Left lung (tissue), 10 donors: ENCODE results near the gene NOVA1. TPM values are rescaled to one million over a fixed set of nuclear protein-coding genes. Genes with fewer than 3 reads are reported as not detected.

ENCODE experiments used
- ATAC-seq: fragments of 200-7000 bp; cut with Tn5 transposase; one replicate; pipeline ENCODE4 v1.9.1; 2020; ENCODE audit warnings: moderate library complexity
- DNase-seq, 4 donors: peaks; one replicate each; pipeline ENCODE4 v3.0.0-alpha.2; 2013 to 2020
- H3K27ac ChIP-seq, 2 donors: fragments of 200-600 bp; sonication (generic) in 1 of 2; one replicate each; pipeline versions ENCODE4 v1.5.0 to v1.8.0; 2020 to 2021
- H3K27me3 ChIP-seq, 2 donors: fragments of 200-600 bp; sonication (generic) in 1 of 2; one replicate each; pipeline versions ENCODE4 v1.5.0 to v1.8.0; 2020 to 2021
- H3K36me3 ChIP-seq, 2 donors: fragments of 200-600 bp; sonication (generic) in 1 of 2; one replicate each; pipeline versions ENCODE4 v1.5.0 to v1.8.0; 2020 to 2021
- H3K4me1 ChIP-seq, 2 donors: fragments of 200-600 bp; one replicate each; pipeline ENCODE4 v1.8.0; 2021
- H3K4me3 ChIP-seq, 2 donors: fragments of 200-600 bp; sonication (generic) in 1 of 2; one replicate each; pipeline versions ENCODE4 v1.5.0 to v1.8.0; 2020 to 2021; ENCODE audit warnings: mild to moderate bottlenecking in 1 of 2
- H3K9me3 ChIP-seq, 2 donors: fragments of 200-600 bp; sonication (generic) in 1 of 2; one replicate each; pipeline versions ENCODE4 v1.5.0 to v1.8.0; 2020 to 2021
- intact Hi-C, 2 donors: fragments of 100-400 bp; cut with DNase I; formaldehyde crosslinking; loops; one replicate each; pipeline versions ENCODE4 v1.11.2 to v1.14.2; 2022
- polyA plus RNA-seq, 6 donors: library from polyadenylated mRNA; unstranded; fragments of 120-200 nt; gene quantifications; one replicate each; pipeline ENCODE4 v1.2.1, GENCODE V29; 2013; ENCODE audit not compliant: insufficient read length in 6 of 6
- total RNA-seq, 2 donors: library from RNA; stranded (reverse); fragmentation: NEBNext Ultra II Directional; extraction: Animal tissue kit (Norgen Biotek cat#: 25700); gene quantifications; one replicate each; pipeline ENCODE4 v1.2.1, GENCODE V29; 2021
- TF ChIP-seq, protein P1 (sequence below), 2 donors: fragments of 200-600 bp; sonication (generic) in 1 of 2; IDR thresholded peaks; one replicate each; pipeline versions ENCODE4 v1.5.0 to v1.8.0; 2021; ENCODE audit warnings: antibody characterized with exemption in 2 of 2
- donor health status: DM: no; HTN: yes; CAD: no.
- donor health status: DM: no; HTN: no; CAD: no.

The NOVA1 gene
- total and polyA plus RNA-seq, 8 donors: 1.5 to 21.8 (median 16.0) TPM

DNA sequence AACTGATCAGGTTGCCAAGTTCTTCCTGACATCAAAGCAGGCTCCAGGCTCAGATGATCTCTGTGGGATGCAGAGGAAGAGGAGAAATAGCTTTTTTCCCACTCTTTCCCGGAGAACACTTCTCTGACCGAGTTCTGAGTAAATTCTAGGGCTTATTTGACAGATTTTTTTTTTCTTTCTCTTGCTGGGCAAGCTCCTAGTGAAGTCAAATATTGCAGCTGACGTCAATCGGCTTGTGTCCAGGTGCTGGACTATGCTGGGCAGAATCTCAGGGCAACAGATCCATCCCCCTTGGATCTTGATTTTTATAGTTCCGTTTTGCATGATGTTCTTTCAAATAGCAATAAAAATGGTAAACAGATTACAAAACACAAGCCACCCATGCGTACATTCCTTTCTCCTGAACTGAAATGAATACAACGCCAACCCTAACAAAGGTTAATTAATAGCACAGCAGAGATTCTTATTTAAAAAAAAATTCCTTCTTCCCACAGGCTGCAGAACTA, 182.2 kb downstream of the NOVA1 start:
- intact Hi-C loops: no loop called here
- Histone ChIP-seq H3K9me3 (no peaks in the 10 kb centered on the region), H3K27ac (no peak overlapping the region), H3K4me3 (no peak overlapping the region), H3K27me3 (no peaks in the 10 kb centered on the region), H3K36me3 (no peaks in the 10 kb centered on the region), H3K4me1 (no peaks in the 10 kb centered on the region)
- TF ChIP-seq, protein P1, sequence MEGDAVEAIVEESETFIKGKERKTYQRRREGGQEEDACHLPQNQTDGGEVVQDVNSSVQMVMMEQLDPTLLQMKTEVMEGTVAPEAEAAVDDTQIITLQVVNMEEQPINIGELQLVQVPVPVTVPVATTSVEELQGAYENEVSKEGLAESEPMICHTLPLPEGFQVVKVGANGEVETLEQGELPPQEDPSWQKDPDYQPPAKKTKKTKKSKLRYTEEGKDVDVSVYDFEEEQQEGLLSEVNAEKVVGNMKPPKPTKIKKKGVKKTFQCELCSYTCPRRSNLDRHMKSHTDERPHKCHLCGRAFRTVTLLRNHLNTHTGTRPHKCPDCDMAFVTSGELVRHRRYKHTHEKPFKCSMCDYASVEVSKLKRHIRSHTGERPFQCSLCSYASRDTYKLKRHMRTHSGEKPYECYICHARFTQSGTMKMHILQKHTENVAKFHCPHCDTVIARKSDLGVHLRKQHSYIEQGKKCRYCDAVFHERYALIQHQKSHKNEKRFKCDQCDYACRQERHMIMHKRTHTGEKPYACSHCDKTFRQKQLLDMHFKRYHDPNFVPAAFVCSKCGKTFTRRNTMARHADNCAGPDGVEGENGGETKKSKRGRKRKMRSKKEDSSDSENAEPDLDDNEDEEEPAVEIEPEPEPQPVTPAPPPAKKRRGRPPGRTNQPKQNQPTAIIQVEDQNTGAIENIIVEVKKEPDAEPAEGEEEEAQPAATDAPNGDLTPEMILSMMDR (IDR thresholded peaks at IDR 0.05): no peak
- no peak for ATAC-seq
- no peak for DNase-seq

DNA sequence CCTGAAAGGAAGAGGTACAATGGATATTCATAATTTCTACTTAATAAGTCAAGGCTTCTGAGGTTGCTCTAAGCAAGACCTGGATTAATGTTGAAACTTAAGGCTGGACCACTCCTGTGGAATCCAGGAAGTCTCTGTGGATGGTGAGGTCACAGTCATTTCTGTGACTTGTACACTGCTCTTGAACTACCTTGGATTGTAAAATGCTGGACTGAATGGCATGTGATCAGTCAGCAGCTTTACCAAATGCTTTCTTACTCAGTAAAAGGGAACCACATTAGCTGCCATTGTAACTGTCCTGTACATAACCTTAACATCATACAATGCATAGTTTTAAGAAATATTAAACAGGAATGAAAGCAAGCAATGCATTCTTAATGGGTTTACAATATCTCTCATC, 182.9 kb downstream of the NOVA1 start:
- no peaks in the 10 kb centered on the region for H3K4me1 ChIP-seq
- intact Hi-C loops: no loop called here
- H3K27me3 ChIP-seq: no peaks in the 10 kb centered on the region
- H3K4me3 ChIP-seq: no peak overlapping the region
- H3K36me3 ChIP-seq: no peaks in the 10 kb centered on the region
- no peak overlapping the region for H3K27ac ChIP-seq
- no peak for ATAC-seq
- no peak for DNase-seq
- TF ChIP-seq, protein P1 (IDR thresholded peaks at IDR 0.05): no peak
- no peaks in the 10 kb centered on the region for H3K9me3 ChIP-seq

DNA sequence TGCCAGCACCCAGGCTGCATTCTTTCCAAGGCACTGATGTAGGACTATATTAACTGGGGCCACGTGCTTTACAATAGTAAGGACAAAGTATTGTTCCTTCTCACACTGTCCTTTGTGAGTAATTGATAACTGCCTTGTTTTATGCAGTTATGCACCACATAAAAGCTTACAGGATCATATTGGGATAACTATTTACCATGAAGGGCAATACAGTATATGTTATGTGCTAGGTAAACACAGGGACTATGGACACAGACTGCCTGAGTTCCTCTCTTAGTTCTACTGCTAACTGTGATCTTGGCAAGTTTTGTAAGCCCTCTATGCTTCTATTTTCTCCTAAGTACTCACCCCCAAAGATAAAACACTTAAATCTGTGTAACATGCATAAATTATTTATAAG, 183.7 kb downstream of the NOVA1 start:
- Histone ChIP-seq H3K27ac (no peak overlapping the region), H3K4me1 (no peaks in the 10 kb centered on the region)
- no peak for ATAC-seq

DNA sequence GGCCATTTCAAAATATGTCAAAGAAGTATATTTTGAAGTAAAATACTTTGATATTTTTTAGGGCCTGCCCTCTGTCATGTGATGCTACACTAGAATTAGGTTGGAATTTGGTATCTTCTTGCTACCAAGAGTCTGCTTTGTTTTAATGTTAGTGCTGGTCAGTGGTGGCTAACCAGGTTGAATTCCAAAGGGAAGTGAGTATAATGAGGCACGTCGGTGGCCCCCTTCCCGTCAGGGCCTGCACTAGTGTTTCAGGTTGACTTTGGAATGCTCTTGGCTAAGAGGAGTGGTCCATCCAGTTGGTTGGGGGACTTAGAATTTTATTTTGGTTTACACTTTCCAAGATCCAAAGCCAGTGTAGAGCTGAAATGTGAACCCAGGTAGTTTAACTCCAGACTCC, 185.4 kb downstream of the NOVA1 start:
- TF ChIP-seq, protein P1 (IDR thresholded peaks at IDR 0.05): no peak
- H3K36me3 ChIP-seq: no peaks in the 10 kb centered on the region
- no peaks in the 10 kb centered on the region for H3K27me3 ChIP-seq
- H3K4me3 ChIP-seq: no peak overlapping the region
- intact Hi-C loops: no loop called here
- no peaks in the 10 kb centered on the region for H3K4me1 ChIP-seq
- no peak for ATAC-seq
- no peak overlapping the region for H3K27ac ChIP-seq
- no peak for DNase-seq
- H3K9me3 ChIP-seq: no peaks in the 10 kb centered on the region

More for the DNA sequence above, 183.7 kb downstream of the NOVA1 start:
- Histone ChIP-seq H3K36me3 (no peaks in the 10 kb centered on the region), H3K4me3 (no peak overlapping the region), H3K9me3 (no peaks in the 10 kb centered on the region), H3K27me3 (no peaks in the 10 kb centered on the region)
- intact Hi-C loops: no loop called here
- DNase-seq: no peak
- TF ChIP-seq, protein P1 (IDR thresholded peaks at IDR 0.05): no peak

DNA sequence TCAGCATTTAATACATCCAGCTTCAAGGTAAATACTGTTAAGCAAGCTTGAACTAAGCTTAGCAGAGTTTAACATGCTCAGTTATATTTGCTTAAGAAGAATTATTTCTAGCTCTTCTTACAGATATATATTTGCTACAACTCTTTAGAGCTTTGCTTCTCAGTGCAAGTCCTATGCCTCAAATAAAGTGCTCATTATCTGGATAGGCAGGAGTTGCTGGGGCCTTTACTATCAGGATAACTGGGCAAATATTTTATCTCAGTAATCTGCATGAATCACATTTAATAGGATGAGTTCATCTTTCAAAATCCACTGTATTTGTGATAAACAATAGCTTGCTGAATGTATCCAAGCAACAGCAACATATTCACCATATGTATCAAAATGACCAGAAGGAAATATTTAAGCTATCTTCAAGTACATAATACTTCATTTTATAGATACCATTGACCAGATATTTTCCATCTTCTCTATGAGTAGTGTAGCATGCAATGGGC, 187.6 kb downstream of the NOVA1 start:
- intact Hi-C loops: no loop called here

More for the DNA sequence above, 187.6 kb downstream of the NOVA1 start:
- Histone ChIP-seq H3K4me3 (no peak overlapping the region), H3K9me3 (no peaks in the 10 kb centered on the region), H3K4me1 (no peaks in the 10 kb centered on the region), H3K27me3 (no peaks in the 10 kb centered on the region), H3K36me3 (no peaks in the 10 kb centered on the region), H3K27ac (no peak overlapping the region)
- TF ChIP-seq, protein P1 (IDR thresholded peaks at IDR 0.05): no peak
- DNase-seq (no peak), ATAC-seq (no peak)
